ENCODE data around the gene PPP1R16B.

DNA sequence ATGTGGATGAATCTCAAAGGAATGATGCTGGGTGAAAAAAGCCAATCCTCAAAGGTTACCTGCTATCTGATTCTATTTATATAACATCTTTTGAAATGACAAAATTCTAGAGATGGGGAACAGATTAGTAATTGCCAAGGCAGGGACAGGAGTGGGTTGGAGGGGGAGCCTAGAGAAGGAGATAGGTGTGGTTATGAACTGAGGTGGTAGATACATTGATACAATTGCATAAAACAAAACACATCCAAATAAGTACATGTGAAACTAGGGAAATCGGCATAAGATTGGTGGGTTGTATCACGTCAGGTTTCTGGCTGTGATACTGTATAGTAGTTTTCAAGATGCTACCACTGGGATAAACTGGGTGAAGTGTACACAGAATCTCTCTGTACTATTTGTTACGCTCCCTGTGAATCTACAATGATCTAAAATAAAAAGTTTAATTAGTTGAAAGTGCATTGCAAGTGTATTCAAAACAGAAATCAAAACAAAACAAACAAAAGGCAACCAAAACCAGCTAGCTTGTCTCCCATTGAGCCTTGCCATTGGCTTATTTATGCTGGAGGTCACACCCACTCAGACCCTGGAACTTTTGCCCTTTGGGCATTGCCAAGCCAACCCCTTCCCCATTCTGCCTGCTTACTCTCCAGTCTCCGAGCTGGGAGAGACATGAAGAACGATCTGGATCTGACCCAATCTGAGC is 27.8 kb downstream of the PPP1R16B start:
- TF ChIP-seq POLR2A (IDR thresholded peaks at IDR 0.05), result no peak
- TF ChIP-seq, protein P1, sequence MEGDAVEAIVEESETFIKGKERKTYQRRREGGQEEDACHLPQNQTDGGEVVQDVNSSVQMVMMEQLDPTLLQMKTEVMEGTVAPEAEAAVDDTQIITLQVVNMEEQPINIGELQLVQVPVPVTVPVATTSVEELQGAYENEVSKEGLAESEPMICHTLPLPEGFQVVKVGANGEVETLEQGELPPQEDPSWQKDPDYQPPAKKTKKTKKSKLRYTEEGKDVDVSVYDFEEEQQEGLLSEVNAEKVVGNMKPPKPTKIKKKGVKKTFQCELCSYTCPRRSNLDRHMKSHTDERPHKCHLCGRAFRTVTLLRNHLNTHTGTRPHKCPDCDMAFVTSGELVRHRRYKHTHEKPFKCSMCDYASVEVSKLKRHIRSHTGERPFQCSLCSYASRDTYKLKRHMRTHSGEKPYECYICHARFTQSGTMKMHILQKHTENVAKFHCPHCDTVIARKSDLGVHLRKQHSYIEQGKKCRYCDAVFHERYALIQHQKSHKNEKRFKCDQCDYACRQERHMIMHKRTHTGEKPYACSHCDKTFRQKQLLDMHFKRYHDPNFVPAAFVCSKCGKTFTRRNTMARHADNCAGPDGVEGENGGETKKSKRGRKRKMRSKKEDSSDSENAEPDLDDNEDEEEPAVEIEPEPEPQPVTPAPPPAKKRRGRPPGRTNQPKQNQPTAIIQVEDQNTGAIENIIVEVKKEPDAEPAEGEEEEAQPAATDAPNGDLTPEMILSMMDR (IDR thresholded peaks at IDR 0.05), result no peak

Data from vagina (tissue), 2 donors.